Psoas muscle (tissue), 8 donors: ENCODE data around the gene HNRNPUL1. TPM values are rescaled to one million over a fixed set of nuclear protein-coding genes. Genes with fewer than 3 reads are reported as not detected.
A peak's percentile ranks its signal among the peaks of the same experiment; 100 is the strongest.

ENCODE experiments used
- ATAC-seq, 4 donors: fragments of 200-7000 bp; cut with Tn5 transposase; one replicate each; pipeline ENCODE4 v1.9.1; 2020; ENCODE audit warnings: moderate library complexity in 3 of 4, mild to moderate bottlenecking in 2 of 4
- DNase-seq, 2 donors: peaks; one replicate each; pipeline ENCODE4 v3.0.0-alpha.2; 2020
- H3K27ac ChIP-seq: fragments of 200-600 bp; one replicate; pipeline ENCODE4 v1.8.0; 2022
- H3K27me3 ChIP-seq, 3 donors: fragments of 200-600 bp in 1 of 3; one replicate each; pipeline versions ENCODE4 v1.6.1 to v1.8.0; 2013 to 2022; ENCODE audit warnings: low read length in 2 of 3, mild to moderate bottlenecking in 2 of 3, moderate library complexity in 1 of 3; ENCODE audit not compliant: insufficient read depth in 3 of 3
- H3K36me3 ChIP-seq, 2 donors: fragments of 200-600 bp in 1 of 2; one replicate each; pipeline versions ENCODE4 v1.6.1 to v1.8.0; 2013 to 2022; ENCODE audit warnings: low read depth in 1 of 2, mild to moderate bottlenecking in 1 of 2, moderate library complexity in 1 of 2; ENCODE audit not compliant: insufficient read depth in 1 of 2
- H3K4me1 ChIP-seq: fragments of 200-600 bp; one replicate; pipeline ENCODE4 v1.8.0; 2022
- H3K4me3 ChIP-seq: fragments of 200-600 bp; one replicate; pipeline ENCODE4 v1.8.0; 2022; ENCODE audit warnings: mild to moderate bottlenecking
- H3K9me3 ChIP-seq: fragments of 200-600 bp; one replicate; pipeline ENCODE4 v1.8.0; 2022
- WGBS, 3 donors: extraction: QIAGEN DNeasy Blood & Tissue Kit; methylation state at CpG; one replicate each; pipeline versions ENCODE4 v1.1.6 to v1.1.7; 2013; 5-methylcytosine and 5-hydroxymethylcytosine counted together
- intact Hi-C, 2 donors: fragments of 100-400 bp; cut with DNase I; formaldehyde crosslinking; loops; one replicate each; pipeline versions ENCODE4 v1.11.0 to v1.14.2; 2022
- polyA plus RNA-seq, 3 donors: library from polyadenylated mRNA; stranded (reverse); fragments of 200-250 nt; gene quantifications; one replicate each; pipeline ENCODE4 v1.2.3, GENCODE V29; 2013
- total RNA-seq, 4 donors: library from RNA; stranded (reverse); fragmentation: NEBNext Ultra II Directional in 2 of 4; extraction: Animal tissue kit (Norgen Biotek cat#: 25700) in 2 of 4; gene quantifications; one replicate each; pipeline versions ENCODE4 v1.2.1 to v1.2.4, GENCODE V29; 2021 to 2023
- TF ChIP-seq, protein P1 (sequence below): fragments of 200-600 bp; IDR thresholded peaks from one replicate; pipeline ENCODE4 v1.8.0; 2022; ENCODE audit warnings: antibody characterized with exemption
- donor health status: healthy with polysubstance abuse.
- donor health status: DM: no; HTN: no; CAD: no; lungs with moderate emphysema.
- donor health status: Bipolar disorder and iron deficiency.
- donor health status: healthy.
- donor health status: DM: yes; HTN: yes; CAD: no.
- donor health status: DM: no; HTN: no; CAD: no.
- donor health status: DM: no; HTN: no; CAD: no.
- donor health status: DM: yes; HTN: yes; CAD: no.

HNRNPUL1 gene
- total and polyA plus RNA-seq, 7 donors: 54.3 to 129 (median 82.3) TPM

- Histone ChIP-seq H3K4me1 (peaks cover 3% of the 10 kb centered on the region), H3K9me3 (no peaks in the 10 kb centered on the region)
Measured at GRCh38 chr19:41353466-41354342, 89.5 kb downstream of the HNRNPUL1 start, which contains the start of gene TGFB1. Gene TGFB1, minus strand, starts transcription at chr19:41353922. Its CDS starts 878 bp downstream, at chr19:41353044.

DNA sequence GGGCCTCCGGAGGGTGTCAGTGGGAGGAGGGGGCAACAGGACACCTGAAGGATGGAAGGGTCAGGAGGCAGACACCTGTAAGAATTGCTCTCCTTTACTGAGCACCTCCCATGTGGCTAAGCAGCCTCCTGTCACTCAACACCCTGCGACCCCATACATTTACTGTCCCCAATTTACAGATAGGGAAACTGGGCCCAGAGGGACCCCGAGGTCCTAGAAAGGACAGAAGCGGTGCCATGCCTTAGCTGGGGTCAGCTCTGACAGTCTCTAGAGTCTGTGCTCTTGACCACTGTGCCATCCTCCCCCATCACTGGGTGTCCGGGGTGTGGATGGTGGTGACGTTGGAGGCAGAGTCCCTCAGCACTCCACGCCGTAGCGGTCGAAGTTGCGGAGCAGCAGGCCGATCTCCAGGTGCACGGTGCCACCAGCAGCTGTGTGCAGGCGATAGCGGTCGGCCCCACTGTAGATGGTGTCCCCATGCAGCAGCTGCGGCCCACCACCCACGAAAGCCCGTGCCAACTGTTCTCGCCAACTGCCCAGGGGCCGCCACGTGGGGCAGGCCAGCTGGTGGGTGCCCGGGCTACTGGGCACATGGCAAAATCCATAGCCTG lies 90.3 kb downstream of the HNRNPUL1 start:
- H3K27ac ChIP-seq: no peak overlapping the region
- no peaks in the 10 kb centered on the region for H3K9me3 ChIP-seq
- TF ChIP-seq, protein P1, sequence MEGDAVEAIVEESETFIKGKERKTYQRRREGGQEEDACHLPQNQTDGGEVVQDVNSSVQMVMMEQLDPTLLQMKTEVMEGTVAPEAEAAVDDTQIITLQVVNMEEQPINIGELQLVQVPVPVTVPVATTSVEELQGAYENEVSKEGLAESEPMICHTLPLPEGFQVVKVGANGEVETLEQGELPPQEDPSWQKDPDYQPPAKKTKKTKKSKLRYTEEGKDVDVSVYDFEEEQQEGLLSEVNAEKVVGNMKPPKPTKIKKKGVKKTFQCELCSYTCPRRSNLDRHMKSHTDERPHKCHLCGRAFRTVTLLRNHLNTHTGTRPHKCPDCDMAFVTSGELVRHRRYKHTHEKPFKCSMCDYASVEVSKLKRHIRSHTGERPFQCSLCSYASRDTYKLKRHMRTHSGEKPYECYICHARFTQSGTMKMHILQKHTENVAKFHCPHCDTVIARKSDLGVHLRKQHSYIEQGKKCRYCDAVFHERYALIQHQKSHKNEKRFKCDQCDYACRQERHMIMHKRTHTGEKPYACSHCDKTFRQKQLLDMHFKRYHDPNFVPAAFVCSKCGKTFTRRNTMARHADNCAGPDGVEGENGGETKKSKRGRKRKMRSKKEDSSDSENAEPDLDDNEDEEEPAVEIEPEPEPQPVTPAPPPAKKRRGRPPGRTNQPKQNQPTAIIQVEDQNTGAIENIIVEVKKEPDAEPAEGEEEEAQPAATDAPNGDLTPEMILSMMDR: no peak
- H3K36me3 ChIP-seq: no peaks in the 10 kb centered on the region
- peaks cover 3% of the 10 kb centered on the region for H3K4me1 ChIP-seq
- 72 to 79% (median 78%) methylated on average over 23 of the region's 23 CpGs for WGBS, 3 donors
- ATAC-seq (no peak), DNase-seq (no peak)
- intact Hi-C loops: loop anchor here in 1 of 2 donors (5.0 kb wide), 1 partner anchor 37 kb away; no protein-coding TSS in a partner anchor
- peak overlapping the region; percentile 69 for H3K4me3 ChIP-seq
- H3K27me3 ChIP-seq: peaks cover 0 to 38% (median 0%) of the 10 kb centered on the region in 3 donors

More at GRCh38 chr19:41353466-41354342, 89.5 kb downstream of the HNRNPUL1 start, which contains the start of gene TGFB1:
- WGBS, 3 donors: 1 to 2% (median 1%) methylated on average over 40 to 78 of the region's 78 CpGs
- peak within 1 kb of the TSS; percentile 59 for H3K27ac ChIP-seq
- intact Hi-C loops: loop anchor here in 1 of 2 donors (5.0 kb wide), 1 partner anchor 36 kb away; no protein-coding TSS in a partner anchor
- H3K27me3 ChIP-seq: peaks cover 0 to 38% (median 0%) of the 10 kb centered on the region in 3 donors
- ATAC-seq (peak; percentile 67 to 77 (median 70)), DNase-seq (peak; percentile 90 to 91)
- H3K4me3 ChIP-seq: peak within 1 kb of the TSS; percentile 69
- no peaks in the 10 kb centered on the region for H3K36me3 ChIP-seq
- TF ChIP-seq, protein P1: peak; percentile 75

- Histone ChIP-seq H3K36me3 (no peaks in the 10 kb centered on the region), H3K27ac (no peak overlapping the region), H3K4me1 (peaks cover 3% of the 10 kb centered on the region), H3K9me3 (no peaks in the 10 kb centered on the region), H3K4me3 (no peak overlapping the region), H3K27me3 (peaks cover 0 to 36% (median 0%) of the 10 kb centered on the region in 3 donors)
- intact Hi-C loops: no loop called here
- TF ChIP-seq, protein P1: no peak
- WGBS, 3 donors: 82 to 93% (median 90%) methylated on average over 1 of the region's 1 CpG
- DNase-seq (no peak), ATAC-seq (no peak)
Measured at GRCh38 chr19:41355035-41355434, 90.9 kb downstream of the HNRNPUL1 start.

GRCh38 chr19:41355802-41356201 lies 91.6 kb downstream of the HNRNPUL1 start:
- TF ChIP-seq, protein P1: no peak
- DNase-seq: no peak
- Histone ChIP-seq H3K9me3 (no peaks in the 10 kb centered on the region), H3K27ac (no peak overlapping the region), H3K4me3 (no peak overlapping the region), H3K4me1 (peaks cover 3% of the 10 kb centered on the region), H3K27me3 (peaks cover 0 to 28% (median 0%) of the 10 kb centered on the region in 3 donors), H3K36me3 (no peaks in the 10 kb centered on the region)
- intact Hi-C loops: no loop called here
- ATAC-seq: no peak
- WGBS, 3 donors: 68 to 77% (median 69%) methylated on average over 3 of the region's 3 CpGs
